MM.1S (cell line): ENCODE results near the gene DMWD.

ENCODE experiments used
- DNase-seq: peaks from one replicate; pipeline ENCODE4 v3.0.0-alpha.2; 2015
- H2AFZ ChIP-seq: fragments of 300-600 bp; sonication (generic); 2 replicates; pipeline ENCODE4 v1.6.0; 2016; ENCODE audit warnings: antibody characterized with exemption, low read length
- H3F3A ChIP-seq: fragments of 300-600 bp; sonication (generic); 2 replicates; pipeline ENCODE4 v1.6.1; 2016; ENCODE audit warnings: mild to moderate bottlenecking, antibody characterized with exemption, low read length, moderate library complexity, mixed read lengths; ENCODE audit not compliant: insufficient read depth
- H3K27ac ChIP-seq: fragments of 300-600 bp; sonication (generic); 2 replicates; pipeline ENCODE4 v1.5.1; 2016; ENCODE audit warnings: mild to moderate bottlenecking, low read length
- H3K27me3 ChIP-seq: fragments of 300-600 bp; sonication (generic); replicated peaks from 2 replicates; pipeline ENCODE4 v1.6.0; 2016; ENCODE audit warnings: low read length; ENCODE audit not compliant: insufficient read depth
- H3K36me3 ChIP-seq: fragments of 300-600 bp; sonication (generic); replicated peaks from 2 replicates; pipeline ENCODE4 v1.6.1; 2016; ENCODE audit warnings: mild to moderate bottlenecking, low read length, mixed read lengths; ENCODE audit not compliant: insufficient read depth
- H3K4me1 ChIP-seq: fragments of 300-600 bp; sonication (generic); 2 replicates; pipeline ENCODE4 v1.6.1; 2016; ENCODE audit warnings: low read length, mixed read lengths
- H3K4me2 ChIP-seq: fragments of 300-600 bp; sonication (generic); 2 replicates; pipeline ENCODE4 v1.6.0; 2016; ENCODE audit warnings: low read depth, low read length
- H3K4me3 ChIP-seq: fragments of 300-600 bp; sonication (generic); 2 replicates; pipeline ENCODE4 v1.5.1; 2016; ENCODE audit warnings: low read length, mixed read lengths
- H3K79me2 ChIP-seq: fragments of 300-600 bp; sonication (generic); 2 replicates; pipeline ENCODE4 v1.6.1; 2016; ENCODE audit warnings: mixed run types, low read length, mixed read lengths
- H3K9ac ChIP-seq: fragments of 300-600 bp; sonication (generic); 2 replicates; pipeline ENCODE4 v1.6.1; 2016; ENCODE audit warnings: low read length, mixed read lengths
- H3K9me2 ChIP-seq: fragments of 300-600 bp; sonication (generic); replicated peaks from 2 replicates; pipeline ENCODE4 v1.6.1; 2016; ENCODE audit warnings: mild to moderate bottlenecking, low read length, mixed read lengths; ENCODE audit not compliant: insufficient read depth
- H3K9me3 ChIP-seq: fragments of 300-600 bp; sonication (generic); replicated peaks from 2 replicates; pipeline ENCODE4 v1.6.1; 2016; ENCODE audit warnings: mild to moderate bottlenecking, low read length, mixed read lengths; ENCODE audit not compliant: insufficient read depth
- H4K20me1 ChIP-seq: fragments of 300-600 bp; sonication (generic); 2 replicates; pipeline ENCODE4 v1.6.1; 2016; ENCODE audit warnings: mild to moderate bottlenecking, low read length, moderate library complexity, mixed read lengths; ENCODE audit not compliant: insufficient read depth
- EZH2 ChIP-seq: fragments of 300-600 bp; sonication (generic); optimal IDR thresholded peaks from 2 replicates; pipeline ENCODE3; 2017; ENCODE audit warnings: low read depth, mild to moderate bottlenecking, antibody characterized with exemption, low read length, mixed read lengths
- EZH2phosphoT487 ChIP-seq: fragments of 300-600 bp; sonication (generic); IDR thresholded peaks from 2 replicates; pipeline ENCODE4 v1.6.1; 2018; ENCODE audit warnings: antibody characterized with exemption, low read length
- TF ChIP-seq, protein P1 (sequence below): fragments of 300-600 bp; sonication (generic); IDR thresholded peaks from 2 replicates; pipeline ENCODE4 v1.5.1; 2016; ENCODE audit warnings: antibody characterized with exemption, low read length, mixed read lengths

The DMWD gene

DNA sequence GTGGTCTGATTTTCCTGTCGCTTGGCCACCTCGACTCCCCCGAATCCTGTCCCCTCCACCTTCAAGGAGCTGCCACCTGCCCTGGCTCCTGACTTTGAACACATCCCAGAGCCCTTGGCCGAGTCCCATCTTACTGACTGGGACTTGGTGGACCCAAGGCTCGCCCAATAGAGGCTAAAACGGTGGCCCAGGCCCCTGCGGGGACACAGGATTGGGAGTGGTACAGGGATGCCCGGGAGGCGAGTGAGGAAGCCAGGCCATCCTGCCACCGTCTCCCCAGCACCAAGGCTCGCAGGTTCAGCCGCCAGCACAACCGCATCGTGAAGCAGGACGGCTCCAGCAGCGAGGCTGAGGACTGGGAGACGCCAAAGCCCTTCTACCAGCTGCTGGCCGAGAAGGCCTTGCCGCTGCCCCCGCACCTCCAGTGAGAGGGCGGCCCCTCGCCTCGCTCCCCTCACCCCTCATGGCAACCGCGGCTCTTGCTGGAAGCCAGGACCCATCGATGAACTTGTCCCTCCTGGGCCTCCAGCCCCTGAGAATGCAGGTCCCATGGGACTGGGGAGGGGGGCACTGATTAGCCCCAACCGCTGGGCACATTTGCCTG, 28.9 kb downstream of the DMWD start:
- no peak overlapping the region for H3K27ac ChIP-seq
- H3K9me3 ChIP-seq, result no peaks in the 10 kb centered on the region
- H3K9ac ChIP-seq, result no peak overlapping the region
- no peak overlapping the region for H3K4me3 ChIP-seq
- H3F3A ChIP-seq, result no peaks in the 10 kb centered on the region
- H2AFZ ChIP-seq, result no peak overlapping the region
- no peaks in the 10 kb centered on the region for H3K79me2 ChIP-seq
- no peaks in the 10 kb centered on the region for H3K9me2 ChIP-seq
- no peak for TF ChIP-seq EZH2
- TF ChIP-seq, protein P1, sequence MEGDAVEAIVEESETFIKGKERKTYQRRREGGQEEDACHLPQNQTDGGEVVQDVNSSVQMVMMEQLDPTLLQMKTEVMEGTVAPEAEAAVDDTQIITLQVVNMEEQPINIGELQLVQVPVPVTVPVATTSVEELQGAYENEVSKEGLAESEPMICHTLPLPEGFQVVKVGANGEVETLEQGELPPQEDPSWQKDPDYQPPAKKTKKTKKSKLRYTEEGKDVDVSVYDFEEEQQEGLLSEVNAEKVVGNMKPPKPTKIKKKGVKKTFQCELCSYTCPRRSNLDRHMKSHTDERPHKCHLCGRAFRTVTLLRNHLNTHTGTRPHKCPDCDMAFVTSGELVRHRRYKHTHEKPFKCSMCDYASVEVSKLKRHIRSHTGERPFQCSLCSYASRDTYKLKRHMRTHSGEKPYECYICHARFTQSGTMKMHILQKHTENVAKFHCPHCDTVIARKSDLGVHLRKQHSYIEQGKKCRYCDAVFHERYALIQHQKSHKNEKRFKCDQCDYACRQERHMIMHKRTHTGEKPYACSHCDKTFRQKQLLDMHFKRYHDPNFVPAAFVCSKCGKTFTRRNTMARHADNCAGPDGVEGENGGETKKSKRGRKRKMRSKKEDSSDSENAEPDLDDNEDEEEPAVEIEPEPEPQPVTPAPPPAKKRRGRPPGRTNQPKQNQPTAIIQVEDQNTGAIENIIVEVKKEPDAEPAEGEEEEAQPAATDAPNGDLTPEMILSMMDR, result no peak
- peaks cover 38% of the 10 kb centered on the region; the same call in 1 of the 2 replicates for H3K27me3 ChIP-seq
- no peaks in the 10 kb centered on the region for H4K20me1 ChIP-seq
- no peak overlapping the region for H3K4me2 ChIP-seq
- no peaks in the 10 kb centered on the region for H3K36me3 ChIP-seq
- no peak for DNase-seq
- H3K4me1 ChIP-seq, result no peaks in the 10 kb centered on the region

DNA sequence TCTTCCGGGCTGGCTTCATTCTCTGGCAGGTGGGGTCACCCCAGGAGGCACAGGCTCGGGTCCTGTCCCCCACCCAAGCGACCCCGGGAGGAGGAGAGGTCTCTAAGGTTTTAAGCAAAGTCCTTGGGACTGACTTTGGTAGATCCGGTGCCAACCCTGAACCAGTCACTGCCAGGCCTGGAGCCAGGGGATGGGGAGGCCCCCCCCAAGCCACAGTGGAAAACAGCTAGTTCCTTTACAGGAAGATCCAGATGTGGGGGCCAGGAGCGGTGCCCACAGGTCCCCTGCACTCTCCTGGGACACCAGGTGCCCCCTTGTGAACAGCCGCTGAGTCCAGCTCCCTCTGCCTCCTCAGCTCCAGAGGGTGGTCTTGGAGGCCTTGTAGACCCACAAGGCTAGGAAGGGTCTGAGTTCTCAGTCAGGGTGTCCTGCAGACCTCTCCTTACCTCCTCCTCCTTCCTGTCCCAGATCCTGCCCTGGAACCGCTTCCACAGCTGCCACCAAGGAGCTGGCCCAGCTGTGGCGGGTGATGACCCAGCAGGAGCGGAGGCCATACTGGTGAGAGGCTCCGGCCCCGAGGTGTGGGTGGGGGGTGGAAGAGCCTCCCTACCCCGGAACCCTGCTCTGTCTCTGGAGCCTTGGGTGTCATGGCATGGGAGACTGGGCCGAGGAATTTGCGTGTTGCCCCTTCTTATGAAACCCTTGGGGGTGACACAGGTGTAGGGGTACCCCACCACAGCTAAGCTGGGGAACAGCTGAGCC, 29.6 kb downstream of the DMWD start:
- no peaks in the 10 kb centered on the region for H4K20me1 ChIP-seq
- no peaks in the 10 kb centered on the region for H3K79me2 ChIP-seq
- no peaks in the 10 kb centered on the region for H3K9me2 ChIP-seq
- peaks cover 36% of the 10 kb centered on the region; the same call in 1 of the 2 replicates for H3K27me3 ChIP-seq
- TF ChIP-seq EZH2phosphoT487, result no peak
- TF ChIP-seq, protein P1, result no peak
- no peak for TF ChIP-seq EZH2
- no peak overlapping the region for H3K4me2 ChIP-seq
- DNase-seq, result no peak
- no peak overlapping the region for H3K4me3 ChIP-seq
- H3K4me1 ChIP-seq, result no peaks in the 10 kb centered on the region
- no peaks in the 10 kb centered on the region for H3K9me3 ChIP-seq
- H3K27ac ChIP-seq, result no peak overlapping the region
- H3K36me3 ChIP-seq, result no peaks in the 10 kb centered on the region
- H3K9ac ChIP-seq, result no peak overlapping the region
- H2AFZ ChIP-seq, result no peak overlapping the region
- no peaks in the 10 kb centered on the region for H3F3A ChIP-seq

- no peak for TF ChIP-seq EZH2phosphoT487
- no peak for TF ChIP-seq EZH2
- DNase-seq, result no peak
- Histone ChIP-seq H3K27me3 (peaks cover 25% of the 10 kb centered on the region; the same call in 1 of the 2 replicates), H3F3A (no peaks in the 10 kb centered on the region), H3K9me3 (no peaks in the 10 kb centered on the region), H3K36me3 (no peaks in the 10 kb centered on the region), H3K79me2 (no peaks in the 10 kb centered on the region), H2AFZ (no peak overlapping the region), H3K9ac (no peak overlapping the region), H3K9me2 (no peaks in the 10 kb centered on the region), H4K20me1 (no peaks in the 10 kb centered on the region), H3K27ac (no peak overlapping the region), H3K4me1 (no peaks in the 10 kb centered on the region), H3K4me2 (no peak overlapping the region), H3K4me3 (no peak overlapping the region)
Measured at GRCh38 chr19:45761714-45762113, 30.9 kb downstream of the DMWD start.

- DNase-seq, result no peak
- TF ChIP-seq EZH2 (no peak), EZH2phosphoT487 (no peak)
- TF ChIP-seq, protein P1, result no peak
- H3K9me3 ChIP-seq, result no peaks in the 10 kb centered on the region
Measured at GRCh38 chr19:45758921-45759320, 33.7 kb downstream of the DMWD start.

More at GRCh38 chr19:45758921-45759320, 33.7 kb downstream of the DMWD start:
- no peak overlapping the region for H3K4me2 ChIP-seq
- no peak overlapping the region for H3K27ac ChIP-seq
- H3K9me2 ChIP-seq, result no peaks in the 10 kb centered on the region
- no peaks in the 10 kb centered on the region for H3K79me2 ChIP-seq
- no peak overlapping the region for H3K4me3 ChIP-seq
- H3K9ac ChIP-seq, result no peak overlapping the region
- H3K4me1 ChIP-seq, result no peaks in the 10 kb centered on the region
- H3F3A ChIP-seq, result no peaks in the 10 kb centered on the region
- H3K36me3 ChIP-seq, result no peaks in the 10 kb centered on the region
- no peaks in the 10 kb centered on the region for H4K20me1 ChIP-seq
- H2AFZ ChIP-seq, result no peak overlapping the region
- H3K27me3 ChIP-seq, result peaks cover 22% of the 10 kb centered on the region; the same call in 1 of the 2 replicates
